HepG2 (cell line): ENCODE data around the gene ATP6V0D1. TPM values are rescaled to one million over a fixed set of nuclear protein-coding genes. Genes with fewer than 3 reads are reported as not detected.
A peak's percentile ranks its signal among the peaks of the same experiment; 100 is the strongest.

Experiments
- AHDC1 ChIP-seq: sonication (generic); formaldehyde crosslinking; IDR thresholded peaks from 2 replicates; pipeline ENCODE4 v1.5.1; 2020; ENCODE audit warnings: mild to moderate bottlenecking, missing genetic modification reagents, borderline replicate concordance
- ARID3A ChIP-seq: IDR thresholded peaks from 2 replicates; pipeline ENCODE4 v1.6.1; 2012; ENCODE audit warnings: low read depth, low read length, improper control_type of control experiment
- FOXJ3 ChIP-seq: sonication (generic); formaldehyde crosslinking; IDR thresholded peaks from 2 replicates; pipeline ENCODE4 v1.4.0; 2020; ENCODE audit warnings: missing genetic modification reagents, mild to moderate bottlenecking, borderline replicate concordance
- KLF12 ChIP-seq: sonication (generic); formaldehyde crosslinking; IDR thresholded peaks from 2 replicates; pipeline ENCODE4 v1.4.0; 2020; ENCODE audit warnings: missing genetic modification reagents, borderline replicate concordance
- MXD1 ChIP-seq: sonication (generic); formaldehyde crosslinking; IDR thresholded peaks from 2 replicates; pipeline ENCODE4 v1.4.0; 2020; ENCODE audit warnings: mild to moderate bottlenecking, missing genetic modification reagents
- MYC ChIP-seq: sonication (generic); formaldehyde crosslinking; IDR thresholded peaks from 2 replicates; pipeline ENCODE4 v1.9.0; 2021; ENCODE audit warnings: missing genetic modification reagents, borderline replicate concordance
- NR2C2 ChIP-seq: sonication (generic); formaldehyde crosslinking; IDR thresholded peaks from 2 replicates; pipeline ENCODE4 v1.4.0; 2020; ENCODE audit warnings: missing genetic modification reagents, mild to moderate bottlenecking, moderate library complexity, borderline replicate concordance
- PAWR ChIP-seq: sonication (generic); formaldehyde crosslinking; IDR thresholded peaks from 2 replicates; pipeline ENCODE4 v1.4.0; 2020; ENCODE audit warnings: missing genetic modification reagents, mild to moderate bottlenecking, borderline replicate concordance
- SP5 ChIP-seq: IDR thresholded peaks from 2 replicates; pipeline ENCODE4 v1.6.1; 2016; ENCODE audit warnings: low read depth, borderline replicate concordance
- XBP1 ChIP-seq: sonication (generic); formaldehyde crosslinking; IDR thresholded peaks from 2 replicates; pipeline ENCODE4 v1.5.0; 2020; ENCODE audit warnings: missing genetic modification reagents
- ZBTB3 ChIP-seq: sonication (generic); formaldehyde crosslinking; IDR thresholded peaks from 2 replicates; pipeline ENCODE4 v1.4.0; 2020; ENCODE audit warnings: low read depth, mild to moderate bottlenecking, moderate library complexity, missing genetic modification reagents, borderline replicate concordance
- ZBTB8A ChIP-seq: sonication (generic); formaldehyde crosslinking; IDR thresholded peaks from 2 replicates; pipeline ENCODE4 v1.4.0; 2020; ENCODE audit warnings: mild to moderate bottlenecking, low read depth, missing genetic modification reagents, borderline replicate concordance
- ZFP82 ChIP-seq: sonication (generic); formaldehyde crosslinking; IDR thresholded peaks from 2 replicates; pipeline ENCODE4 v1.5.1; 2020; ENCODE audit warnings: mild to moderate bottlenecking, missing genetic modification reagents, borderline replicate concordance
- ZNF552 ChIP-seq: sonication (generic); formaldehyde crosslinking; IDR thresholded peaks from 2 replicates; pipeline ENCODE4 v1.9.0; 2022; ENCODE audit warnings: missing genetic modification reagents, mild to moderate bottlenecking, borderline replicate concordance
- ZNF597 ChIP-seq: sonication (generic); formaldehyde crosslinking; IDR thresholded peaks from 2 replicates; pipeline ENCODE4 v1.5.0; 2020; ENCODE audit warnings: missing genetic modification reagents
- ZNF691 ChIP-seq: sonication (generic); formaldehyde crosslinking; IDR thresholded peaks from 2 replicates; pipeline ENCODE4 v1.4.0; 2020; ENCODE audit warnings: missing genetic modification reagents, low read depth, mild to moderate bottlenecking, borderline replicate concordance
- ZNF724P ChIP-seq: sonication (generic); formaldehyde crosslinking; IDR thresholded peaks from 2 replicates; pipeline ENCODE4 v1.8.0; 2022; ENCODE audit warnings: missing genetic modification reagents, borderline replicate concordance
- ZNF773 ChIP-seq: sonication (generic); formaldehyde crosslinking; IDR thresholded peaks from 2 replicates; pipeline ENCODE4 v1.4.0; 2020; ENCODE audit warnings: missing genetic modification reagents, borderline replicate concordance
- polyA plus RNA-seq, 8 experiments: library from polyadenylated mRNA; depleted of rRNA in 3 of 8; stranded (reverse) in 7 of 8; unstranded in 1 of 8; fragments of >200 nt; fragmentation: Illumina TruSeq in 4 of 8; extraction: Trizol in 4 of 8; gene quantifications; 2 replicates each; pipeline versions ENCODE4 v1.2.1 to v1.2.3, GENCODE V29; 2011 to 2016; ENCODE audit warnings: low read depth in 4 of 8, missing spikeins in 1 of 8, mixed read lengths in 1 of 8; ENCODE audit not compliant: insufficient read depth in 1 of 8
- total RNA-seq, 5 experiments: library from RNA; depleted of rRNA; stranded (reverse); fragments of >200 nt; fragmentation: Illumina TruSeq; extraction: Trizol; gene quantifications; 2 replicates each; pipeline ENCODE4 v1.2.3, GENCODE V29; 2016; ENCODE audit warnings: low read depth in 1 of 5

ATP6V0D1 gene
- total and polyA plus RNA-seq, 2 of the 13 experiments (the other 11 are each of a cell fraction or from before 2014, with no cell fraction given), result 51.1 to 61.3 TPM

- TF ChIP-seq AHDC1 (CRISPR knock-in tag) (no peak), ZBTB8A (CRISPR knock-in tag) (no peak), MYC (CRISPR knock-in tag) (no peak), ZFP82 (CRISPR knock-in tag) (no peak), ARID3A (no peak), SP5 (CRISPR knock-in tag) (peak; percentile 24; the same call in 1 of the 2 replicates), XBP1 (CRISPR knock-in tag) (no peak), ZNF597 (CRISPR knock-in tag) (no peak), ZNF724P (CRISPR knock-in tag) (peak; percentile 67; the same call in 1 of the 2 replicates), MXD1 (CRISPR knock-in tag) (0 out of 2 replicates have a peak, but pooled peaks have one; percentile 24), KLF12 (CRISPR knock-in tag) (no peak), ZNF552 (no peak), ZNF691 (CRISPR knock-in tag) (no peak), ZNF773 (CRISPR knock-in tag) (no peak), ZBTB3 (CRISPR knock-in tag) (no peak), PAWR (CRISPR knock-in tag) (no peak), FOXJ3 (CRISPR knock-in tag) (no peak), NR2C2 (CRISPR knock-in tag) (peak; percentile 79)
Observed at GRCh38 chr16:67396159-67397035, 84.6 kb downstream of the ATP6V0D1 start (continued).
